Nephron (organoid): ENCODE measurements around the gene SLC6A3.

Experiments used
- H3K27ac Mint-ChIP-seq, 3 experiments: 2 replicates each; pipeline ENCODE4 v1.8.0; 2020; ENCODE audit warnings: mixed read lengths in 3 of 3, mild to moderate bottlenecking in 2 of 3, moderate library complexity in 1 of 3
- H3K27me3 Mint-ChIP-seq: 2 replicates; pipeline ENCODE4 v1.8.0; 2021; ENCODE audit warnings: low read depth, mild to moderate bottlenecking, moderate library complexity, mixed read lengths
- H3K36me3 Mint-ChIP-seq: 2 replicates; pipeline ENCODE4 v1.8.0; 2020; ENCODE audit warnings: low read depth, mixed read lengths
- H3K4me1 Mint-ChIP-seq: 2 replicates; pipeline ENCODE4 v1.8.0; 2020; ENCODE audit warnings: mixed read lengths
- H3K4me3 Mint-ChIP-seq, 3 experiments: 2 replicates each; pipeline ENCODE4 v1.8.0; 2020; ENCODE audit warnings: mild to moderate bottlenecking in 3 of 3, mixed read lengths in 3 of 3, moderate library complexity in 2 of 3
- H3K9me3 Mint-ChIP-seq: 2 replicates; pipeline ENCODE4 v1.8.0; 2020; ENCODE audit warnings: mixed read lengths
- TF ChIP-seq, protein P1 (sequence below), 3 experiments: fragments of 200-600 bp; sonication (generic); IDR thresholded peaks; one replicate each; pipeline ENCODE4 v1.5.0; 2021; ENCODE audit warnings: antibody characterized with exemption in 3 of 3; ENCODE audit not compliant: unreplicated experiment in 3 of 3

SLC6A3 gene

DNA sequence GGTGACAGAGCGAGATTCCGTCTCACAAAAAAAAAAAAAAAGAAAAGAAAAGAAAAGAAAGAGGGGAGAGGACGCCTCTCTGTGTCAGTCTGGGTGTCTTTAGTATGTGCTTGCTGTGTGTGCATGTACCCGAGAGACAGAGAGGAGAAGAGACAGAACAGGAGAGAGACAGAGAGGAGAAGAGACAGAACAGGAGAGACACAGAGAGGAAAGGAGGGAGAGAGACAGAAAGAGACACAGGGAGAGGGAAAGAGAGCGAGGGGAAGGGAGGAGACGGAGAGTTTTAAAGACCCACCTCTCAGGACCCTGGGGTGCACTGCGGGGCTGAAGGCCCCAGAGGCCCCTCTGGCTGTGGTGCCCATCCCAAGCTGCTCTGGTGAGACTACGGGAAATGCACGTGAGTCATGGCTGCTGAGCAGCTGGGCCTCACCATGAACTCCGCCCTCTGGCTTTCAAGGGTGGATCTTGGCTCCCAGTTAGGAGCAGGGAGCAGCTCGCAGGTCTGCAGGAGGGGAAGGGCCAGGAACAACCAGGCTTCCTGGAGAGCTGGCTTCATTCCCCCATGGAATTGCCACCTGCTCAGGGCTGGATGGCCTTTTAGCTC is 7.9 kb downstream of the SLC6A3 start:
- Mint-ChIP-seq H3K4me3 (no peak overlapping the region), H3K36me3 (peaks cover 3% of the 10 kb centered on the region), H3K27ac (no peak overlapping the region)

DNA sequence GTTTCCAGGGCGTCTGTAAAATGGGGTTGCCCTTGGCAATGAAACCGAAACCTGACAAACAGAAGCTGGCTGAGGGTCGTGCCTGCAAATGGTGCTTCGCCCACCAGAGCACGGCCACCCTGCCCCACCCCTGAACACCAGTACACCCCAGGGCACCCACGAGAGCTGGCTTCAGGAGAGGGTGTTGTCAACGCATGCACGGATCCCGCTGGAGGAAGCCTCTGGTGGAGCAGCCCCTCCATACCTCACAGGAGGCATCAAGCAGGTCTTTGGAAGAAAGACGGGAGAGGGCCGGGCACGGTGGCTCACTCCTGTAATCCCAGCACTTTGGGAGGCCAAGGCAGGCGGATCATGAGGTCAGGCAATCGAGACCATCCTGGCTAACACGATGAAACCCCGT is 8.6 kb downstream of the SLC6A3 start:
- no peaks in the 10 kb centered on the region for H3K4me1 Mint-ChIP-seq
- TF ChIP-seq, protein P1, sequence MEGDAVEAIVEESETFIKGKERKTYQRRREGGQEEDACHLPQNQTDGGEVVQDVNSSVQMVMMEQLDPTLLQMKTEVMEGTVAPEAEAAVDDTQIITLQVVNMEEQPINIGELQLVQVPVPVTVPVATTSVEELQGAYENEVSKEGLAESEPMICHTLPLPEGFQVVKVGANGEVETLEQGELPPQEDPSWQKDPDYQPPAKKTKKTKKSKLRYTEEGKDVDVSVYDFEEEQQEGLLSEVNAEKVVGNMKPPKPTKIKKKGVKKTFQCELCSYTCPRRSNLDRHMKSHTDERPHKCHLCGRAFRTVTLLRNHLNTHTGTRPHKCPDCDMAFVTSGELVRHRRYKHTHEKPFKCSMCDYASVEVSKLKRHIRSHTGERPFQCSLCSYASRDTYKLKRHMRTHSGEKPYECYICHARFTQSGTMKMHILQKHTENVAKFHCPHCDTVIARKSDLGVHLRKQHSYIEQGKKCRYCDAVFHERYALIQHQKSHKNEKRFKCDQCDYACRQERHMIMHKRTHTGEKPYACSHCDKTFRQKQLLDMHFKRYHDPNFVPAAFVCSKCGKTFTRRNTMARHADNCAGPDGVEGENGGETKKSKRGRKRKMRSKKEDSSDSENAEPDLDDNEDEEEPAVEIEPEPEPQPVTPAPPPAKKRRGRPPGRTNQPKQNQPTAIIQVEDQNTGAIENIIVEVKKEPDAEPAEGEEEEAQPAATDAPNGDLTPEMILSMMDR (IDR thresholded peaks at IDR 0.05; ENCODE audit: unreplicated experiment in 3 of 3) = no peak
- no peak overlapping the region for H3K4me3 Mint-ChIP-seq
- no peak overlapping the region for H3K27ac Mint-ChIP-seq
- H3K36me3 Mint-ChIP-seq = peaks cover 3% of the 10 kb centered on the region
- peaks cover 47% of the 10 kb centered on the region for H3K27me3 Mint-ChIP-seq
- peaks cover 17% of the 10 kb centered on the region for H3K9me3 Mint-ChIP-seq

More for the DNA sequence above, 7.9 kb downstream of the SLC6A3 start:
- Mint-ChIP-seq H3K9me3 (peaks cover 17% of the 10 kb centered on the region), H3K27me3 (peaks cover 54% of the 10 kb centered on the region), H3K4me1 (no peaks in the 10 kb centered on the region)
- TF ChIP-seq, protein P1 (IDR thresholded peaks at IDR 0.05; ENCODE audit: unreplicated experiment in 3 of 3) = no peak

DNA sequence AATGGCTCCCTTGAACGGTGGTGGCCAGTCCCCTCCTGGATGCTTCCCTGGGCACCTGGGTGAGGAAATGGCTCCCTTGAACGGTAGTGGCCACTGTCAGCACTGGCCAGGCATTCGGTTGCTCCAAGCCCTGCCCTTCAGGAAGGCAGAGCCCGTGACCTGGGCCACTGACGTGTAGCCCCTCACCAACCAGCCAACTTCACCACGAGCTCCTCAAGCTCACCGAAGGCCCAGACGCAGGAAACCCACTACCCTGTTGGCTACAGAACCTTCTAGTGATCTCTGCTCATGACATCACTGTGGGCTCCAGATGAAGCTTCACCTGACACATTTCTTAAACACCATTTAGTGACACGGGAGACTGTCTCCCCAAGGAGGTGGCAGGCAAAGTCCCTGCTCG is 9.2 kb downstream of the SLC6A3 start:
- TF ChIP-seq, protein P1 (IDR thresholded peaks at IDR 0.05; ENCODE audit: unreplicated experiment in 3 of 3) = no peak
- H3K36me3 Mint-ChIP-seq = peaks cover 3% of the 10 kb centered on the region
- H3K9me3 Mint-ChIP-seq = peaks cover 16% of the 10 kb centered on the region

DNA sequence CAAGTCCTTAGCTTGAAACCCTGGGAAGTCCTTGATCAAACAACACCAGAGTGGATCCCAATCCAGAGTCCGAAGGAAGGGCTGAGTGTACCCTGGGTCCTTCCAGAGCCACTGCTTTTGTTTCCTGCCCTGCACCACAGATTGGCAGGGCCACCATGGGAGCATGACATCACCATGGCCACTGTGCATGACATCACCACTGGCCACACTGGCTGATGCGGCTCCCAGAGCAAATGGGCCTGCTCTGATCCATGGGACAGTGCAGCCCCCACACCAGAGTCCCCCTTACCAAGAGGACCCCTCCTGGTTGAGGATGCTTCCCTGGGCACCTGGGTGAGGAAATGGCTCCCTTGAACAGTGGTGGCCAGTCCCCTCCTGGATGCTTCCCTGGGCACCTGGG is 9.9 kb downstream of the SLC6A3 start:
- no peak overlapping the region for H3K27ac Mint-ChIP-seq
- H3K36me3 Mint-ChIP-seq = peaks cover 3% of the 10 kb centered on the region
- H3K4me1 Mint-ChIP-seq = no peaks in the 10 kb centered on the region
- TF ChIP-seq, protein P1 (IDR thresholded peaks at IDR 0.05; ENCODE audit: unreplicated experiment in 3 of 3) = no peak
- no peak overlapping the region for H3K4me3 Mint-ChIP-seq
- peaks cover 16% of the 10 kb centered on the region for H3K9me3 Mint-ChIP-seq
- peaks cover 34% of the 10 kb centered on the region for H3K27me3 Mint-ChIP-seq

More for the DNA sequence above, 9.2 kb downstream of the SLC6A3 start:
- H3K4me1 Mint-ChIP-seq = no peaks in the 10 kb centered on the region
- no peak overlapping the region for H3K4me3 Mint-ChIP-seq
- peaks cover 41% of the 10 kb centered on the region for H3K27me3 Mint-ChIP-seq
- no peak overlapping the region for H3K27ac Mint-ChIP-seq

DNA sequence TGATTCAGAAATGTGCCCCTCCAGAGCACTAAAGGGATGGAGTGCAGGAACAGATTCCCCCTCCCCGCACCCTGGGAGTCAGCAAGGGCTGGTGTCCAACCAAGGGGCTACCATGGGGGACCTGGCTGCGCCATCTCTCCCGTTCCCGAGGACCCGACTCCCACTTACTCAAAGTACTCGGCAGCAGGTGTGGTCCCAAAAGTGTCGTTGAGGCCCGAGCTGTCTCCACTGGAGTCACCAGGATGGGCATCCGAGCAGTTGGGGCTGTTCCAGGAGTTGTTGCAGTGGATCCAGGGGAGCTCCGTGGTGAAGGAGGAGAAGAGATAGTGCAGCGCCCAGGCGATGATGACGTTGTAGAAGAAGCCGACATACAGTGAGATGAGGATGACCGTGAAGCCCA is 12.9 kb downstream of the SLC6A3 start:
- peaks cover 32% of the 10 kb centered on the region for H3K9me3 Mint-ChIP-seq

More for the DNA sequence above, 12.9 kb downstream of the SLC6A3 start:
- H3K4me1 Mint-ChIP-seq = no peaks in the 10 kb centered on the region
- TF ChIP-seq, protein P1 (IDR thresholded peaks at IDR 0.05; ENCODE audit: unreplicated experiment in 3 of 3) = no peak
- H3K27me3 Mint-ChIP-seq = peaks cover 24% of the 10 kb centered on the region
- no peak overlapping the region for H3K27ac Mint-ChIP-seq
- no peak overlapping the region for H3K4me3 Mint-ChIP-seq
- peaks cover 9% of the 10 kb centered on the region for H3K36me3 Mint-ChIP-seq
